SW 1271 (cell line): ENCODE results near the gene SLC37A3.
"Not testable (repeated sequence)": the region's sequence is repeated elsewhere in the genome, so short reads cannot be mapped to it uniquely, and the experiment has no call there.

Experiments used
- DNase-seq, 2 experiments: peaks; one replicate each; lab custom pipeline; 2025; lab: John Stamatoyannopoulos, UW

Gene SLC37A3

GRCh38 chr7:140314573-140315480 lies 83.5 kb downstream of the SLC37A3 start:
- no peak for DNase-seq

- no peak for DNase-seq
Observed at GRCh38 chr7:140312141-140312846, 86.0 kb downstream of the SLC37A3 start.

- not testable (repeated sequence) for DNase-seq
Observed at GRCh38 chr7:140311128-140311527, 87.2 kb downstream of the SLC37A3 start.

GRCh38 chr7:140310337-140311002 lies 87.9 kb downstream of the SLC37A3 start:
- DNase-seq, result no peak

- DNase-seq, result no peak
Observed at GRCh38 chr7:140308060-140308459, 90.3 kb downstream of the SLC37A3 start.

- no peak for DNase-seq
Observed at GRCh38 chr7:140304191-140304799, 94.0 kb downstream of the SLC37A3 start.

- no peak for DNase-seq
Observed at GRCh38 chr7:140300243-140301136, 97.8 kb downstream of the SLC37A3 start.

GRCh38 chr7:140298213-140298612 lies 100.1 kb downstream of the SLC37A3 start:
- DNase-seq, result no peak

- no peak for DNase-seq
Observed at GRCh38 chr7:140297192-140297591, 101.1 kb downstream of the SLC37A3 start.

GRCh38 chr7:140295224-140295738 lies 103.0 kb downstream of the SLC37A3 start:
- DNase-seq, result no peak

- DNase-seq, result no peak
Observed at GRCh38 chr7:140294454-140294853, 103.9 kb downstream of the SLC37A3 start.

GRCh38 chr7:140292438-140292837 lies 105.9 kb downstream of the SLC37A3 start:
- DNase-seq, result no peak

GRCh38 chr7:140289804-140290203 lies 108.5 kb downstream of the SLC37A3 start:
- DNase-seq, result no peak

- no peak for DNase-seq
Observed at GRCh38 chr7:140287988-140288387, 110.3 kb downstream of the SLC37A3 start.

GRCh38 chr7:140285938-140286337 lies 112.4 kb downstream of the SLC37A3 start:
- no peak for DNase-seq

GRCh38 chr7:140284062-140284461 lies 114.3 kb downstream of the SLC37A3 start:
- no peak for DNase-seq
